Bronchial epithelial cell (primary cell): ENCODE results near the gene ABCA2. TPM values are rescaled to one million over a fixed set of nuclear protein-coding genes. Genes with fewer than 3 reads are reported as not detected.

Experiments used
- DNase-seq: peaks from one replicate; pipeline ENCODE4 v3.0.0-alpha.2; 2010; ENCODE audit warnings: low read depth
- FAIRE-seq: peaks from 2 replicates; lab custom pipeline; 2011; peaks lifted over from hg19 to GRCh38; lab: Jason Lieb, UNC
- H3K27me3 ChIP-seq: 2 replicates; pipeline ENCODE4 v1.5.1; 2011; ENCODE audit warnings: low read length; ENCODE audit not compliant: control insufficient read depth, insufficient read depth
- H3K36me3 ChIP-seq: 2 replicates; pipeline ENCODE4 v1.5.1; 2011; ENCODE audit warnings: low read length; ENCODE audit not compliant: control insufficient read depth, insufficient read depth
- H3K4me3 ChIP-seq: 2 replicates; pipeline ENCODE4 v1.5.1; 2011; ENCODE audit warnings: mild to moderate bottlenecking, low read depth, low read length, control low read depth
- total RNA-seq: library from RNA; depleted of rRNA; stranded (reverse); fragments of >200 nt; gene quantifications from 2 replicates; pipeline ENCODE4 v1.2.1, GENCODE V29; 2014
- TF ChIP-seq, protein P1 (sequence below): IDR thresholded peaks from 2 replicates; pipeline ENCODE4 v1.5.1; 2011; ENCODE audit warnings: mild to moderate bottlenecking, moderate library complexity, low read length, control low read depth, inconsistent platforms; ENCODE audit not compliant: insufficient read depth, severe bottlenecking

Gene ABCA2
- total RNA-seq, 1 donor from 2014 or later, result 5.5 TPM

- TF ChIP-seq, protein P1, sequence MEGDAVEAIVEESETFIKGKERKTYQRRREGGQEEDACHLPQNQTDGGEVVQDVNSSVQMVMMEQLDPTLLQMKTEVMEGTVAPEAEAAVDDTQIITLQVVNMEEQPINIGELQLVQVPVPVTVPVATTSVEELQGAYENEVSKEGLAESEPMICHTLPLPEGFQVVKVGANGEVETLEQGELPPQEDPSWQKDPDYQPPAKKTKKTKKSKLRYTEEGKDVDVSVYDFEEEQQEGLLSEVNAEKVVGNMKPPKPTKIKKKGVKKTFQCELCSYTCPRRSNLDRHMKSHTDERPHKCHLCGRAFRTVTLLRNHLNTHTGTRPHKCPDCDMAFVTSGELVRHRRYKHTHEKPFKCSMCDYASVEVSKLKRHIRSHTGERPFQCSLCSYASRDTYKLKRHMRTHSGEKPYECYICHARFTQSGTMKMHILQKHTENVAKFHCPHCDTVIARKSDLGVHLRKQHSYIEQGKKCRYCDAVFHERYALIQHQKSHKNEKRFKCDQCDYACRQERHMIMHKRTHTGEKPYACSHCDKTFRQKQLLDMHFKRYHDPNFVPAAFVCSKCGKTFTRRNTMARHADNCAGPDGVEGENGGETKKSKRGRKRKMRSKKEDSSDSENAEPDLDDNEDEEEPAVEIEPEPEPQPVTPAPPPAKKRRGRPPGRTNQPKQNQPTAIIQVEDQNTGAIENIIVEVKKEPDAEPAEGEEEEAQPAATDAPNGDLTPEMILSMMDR, result no peak
- FAIRE-seq, result no peak
These were observed 1.7 kb downstream of the ABCA2 start for GRCh38 chr9:137026384-137026783.

GRCh38 chr9:137025517-137025966 lies 2.5 kb downstream of the ABCA2 start:
- Histone ChIP-seq H3K4me3 (no peak overlapping the region), H3K27me3 (no peaks in the 10 kb centered on the region), H3K36me3 (no peaks in the 10 kb centered on the region)
- TF ChIP-seq, protein P1, result peak; percentile 31
- FAIRE-seq, result no peak
- peak; percentile 44 for DNase-seq

More at GRCh38 chr9:137026384-137026783, 1.7 kb downstream of the ABCA2 start:
- Histone ChIP-seq H3K4me3 (no peak overlapping the region), H3K27me3 (no peaks in the 10 kb centered on the region), H3K36me3 (no peaks in the 10 kb centered on the region)
- DNase-seq, result no peak

DNA sequence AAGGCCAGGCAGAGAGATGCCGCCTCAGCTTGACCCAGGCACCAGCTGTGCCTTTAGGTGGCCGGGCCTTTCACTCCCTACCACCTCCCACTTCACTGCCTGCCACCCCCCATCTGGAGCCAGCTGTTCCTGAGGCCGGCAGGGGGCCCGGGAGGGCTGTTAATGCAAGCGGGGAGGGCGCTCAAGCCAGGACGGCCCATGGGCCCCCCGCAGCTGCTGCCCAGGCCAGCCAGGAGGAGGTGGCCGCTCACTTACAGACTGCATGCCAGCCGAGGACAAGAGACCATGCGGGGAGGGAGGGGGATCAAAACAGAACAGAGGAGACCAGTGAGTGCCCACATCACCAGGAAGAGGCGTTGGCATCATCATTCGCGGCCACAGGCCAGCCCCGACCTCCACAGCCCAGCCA lies 4.5 kb downstream of the ABCA2 start:
- TF ChIP-seq, protein P1, result no peak
- Histone ChIP-seq H3K27me3 (no peaks in the 10 kb centered on the region), H3K36me3 (no peaks in the 10 kb centered on the region), H3K4me3 (no peak overlapping the region)
- DNase-seq (no peak), FAIRE-seq (no peak)

- Histone ChIP-seq H3K36me3 (no peaks in the 10 kb centered on the region), H3K27me3 (no peaks in the 10 kb centered on the region), H3K4me3 (no peak overlapping the region)
- FAIRE-seq (no peak), DNase-seq (no peak)
- TF ChIP-seq, protein P1, result no peak
These were observed 4.9 kb downstream of the ABCA2 start for GRCh38 chr9:137023157-137023556.

DNA sequence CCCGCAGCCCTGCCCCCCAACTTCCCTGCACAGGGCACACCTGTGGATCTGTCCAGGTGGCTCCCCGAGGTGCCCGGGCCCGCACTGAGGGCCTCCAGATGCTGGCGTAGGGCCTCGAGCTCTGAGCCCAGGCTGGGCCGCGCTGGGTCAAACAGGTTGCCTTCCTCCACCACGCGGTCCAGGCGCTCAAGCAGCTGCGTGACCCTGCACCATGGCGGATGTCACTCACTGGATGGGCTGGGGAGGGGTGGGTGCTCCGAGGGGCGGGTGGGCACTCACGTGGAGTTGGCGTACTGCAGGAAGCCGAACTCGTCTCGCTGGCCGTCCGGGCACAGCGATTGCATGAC lies 5.4 kb downstream of the ABCA2 start:
- Histone ChIP-seq H3K4me3 (no peak overlapping the region), H3K36me3 (no peaks in the 10 kb centered on the region), H3K27me3 (no peaks in the 10 kb centered on the region)
- DNase-seq, result no peak
- no peak for FAIRE-seq
- TF ChIP-seq, protein P1, result no peak

DNA sequence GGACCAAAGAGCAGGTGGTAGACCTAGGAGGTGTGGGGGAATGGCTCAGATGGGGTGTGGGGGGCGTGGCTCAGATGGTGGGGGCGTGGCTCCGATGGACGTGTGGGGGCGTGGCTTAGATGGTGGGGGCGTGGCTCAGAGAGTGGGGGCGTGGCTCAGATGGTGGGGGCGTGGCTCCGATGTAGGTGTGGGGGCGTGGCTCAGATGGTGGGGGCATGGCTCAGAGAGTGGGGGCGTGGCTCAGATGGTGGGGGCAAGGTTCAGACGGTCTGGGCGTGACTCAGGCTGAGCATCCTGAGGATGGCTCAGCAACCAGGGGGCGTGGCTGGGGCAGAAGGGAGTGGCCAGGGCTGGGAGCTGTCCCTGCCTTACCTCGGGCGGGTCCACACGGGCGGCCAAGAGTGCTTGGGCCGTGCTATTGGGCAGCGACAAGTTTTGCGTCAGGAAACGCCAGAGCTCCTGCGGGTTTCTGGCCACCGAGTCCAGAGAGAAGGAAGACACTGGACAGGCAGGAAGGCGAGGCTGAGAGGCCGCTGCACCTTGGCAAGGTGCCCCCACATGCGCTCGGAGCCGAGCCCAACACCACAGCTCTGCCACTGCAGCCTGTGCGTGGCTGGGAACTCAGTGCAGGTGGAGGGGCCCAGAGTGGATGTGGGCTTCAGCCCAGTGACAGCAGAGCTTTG lies 5.9 kb downstream of the ABCA2 start:
- TF ChIP-seq, protein P1, result no peak
- H3K27me3 ChIP-seq, result no peaks in the 10 kb centered on the region
- FAIRE-seq, result no peak
- no peaks in the 10 kb centered on the region for H3K36me3 ChIP-seq
- H3K4me3 ChIP-seq, result no peak overlapping the region
- peak; percentile 76 for DNase-seq
